TTC549 (cell line): ENCODE results near the gene CCDC107.
"Not testable (repeated sequence)": the region's sequence is repeated elsewhere in the genome, so short reads cannot be mapped to it uniquely, and the experiment has no call there.

ENCODE experiments used
- FAIRE-seq: peaks from 2 replicates; lab custom pipeline; 2012; peaks lifted over from hg19 to GRCh38; lab: Jason Lieb, UNC

Gene CCDC107

DNA sequence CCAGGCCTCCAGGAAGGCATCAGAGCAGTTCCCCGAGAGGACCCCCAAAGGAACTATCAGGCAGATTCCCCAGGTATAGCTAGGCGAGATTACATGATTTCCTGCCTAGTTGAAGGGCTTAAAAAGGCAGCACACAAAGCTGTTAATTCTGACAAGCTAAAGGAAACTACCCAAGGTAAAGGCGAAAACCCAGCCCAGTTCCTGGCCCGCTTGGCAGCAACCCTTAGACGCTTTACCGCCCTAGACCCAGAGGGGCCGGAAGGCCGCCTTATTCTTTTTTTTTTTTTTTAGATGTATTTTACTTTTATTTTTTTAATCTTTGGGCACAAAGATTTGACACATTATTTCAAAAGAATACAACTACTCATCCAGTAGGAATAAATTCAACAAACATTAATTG is 19.3 kb upstream of the CCDC107 start:
- not testable (repeated sequence) for FAIRE-seq

DNA sequence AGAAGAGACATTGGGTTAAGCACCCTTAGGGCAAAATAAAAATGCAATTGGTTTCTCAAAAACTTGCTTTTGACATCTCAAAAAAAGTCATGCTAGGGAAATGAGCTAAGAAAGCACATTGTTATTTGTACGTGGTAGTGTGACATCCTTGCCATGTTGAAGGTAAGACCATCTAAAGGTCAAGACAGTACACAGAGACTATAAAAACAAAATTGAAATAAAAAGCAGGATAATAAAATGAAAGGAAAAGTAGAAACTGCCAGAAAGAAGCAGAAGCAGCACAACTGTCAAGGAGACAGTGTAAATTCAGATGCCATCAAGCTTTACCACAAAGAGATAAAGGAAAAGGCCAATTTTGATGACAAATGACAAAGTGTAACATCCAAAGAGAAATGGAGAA is 18.9 kb upstream of the CCDC107 start:
- FAIRE-seq, result not testable (repeated sequence)

DNA sequence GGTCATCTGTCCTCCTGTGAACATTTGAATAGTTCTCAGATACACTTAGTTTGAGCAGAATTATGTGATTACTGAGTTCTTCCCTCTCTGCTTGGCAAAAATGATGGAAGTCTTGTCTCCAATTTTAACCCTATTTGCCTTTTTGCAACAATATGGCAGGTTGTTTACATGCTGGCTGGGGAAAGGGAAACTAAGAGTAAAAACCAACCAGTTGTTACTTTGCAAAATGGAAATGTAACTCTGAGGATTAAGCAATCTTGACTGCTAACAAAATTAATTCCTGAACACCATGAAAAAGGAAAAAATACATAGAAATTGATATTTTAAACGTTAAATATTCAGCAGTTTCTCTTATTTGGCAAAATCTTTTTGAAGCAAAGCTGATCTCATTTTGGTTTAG is 18.5 kb upstream of the CCDC107 start:
- FAIRE-seq, result no peak

DNA sequence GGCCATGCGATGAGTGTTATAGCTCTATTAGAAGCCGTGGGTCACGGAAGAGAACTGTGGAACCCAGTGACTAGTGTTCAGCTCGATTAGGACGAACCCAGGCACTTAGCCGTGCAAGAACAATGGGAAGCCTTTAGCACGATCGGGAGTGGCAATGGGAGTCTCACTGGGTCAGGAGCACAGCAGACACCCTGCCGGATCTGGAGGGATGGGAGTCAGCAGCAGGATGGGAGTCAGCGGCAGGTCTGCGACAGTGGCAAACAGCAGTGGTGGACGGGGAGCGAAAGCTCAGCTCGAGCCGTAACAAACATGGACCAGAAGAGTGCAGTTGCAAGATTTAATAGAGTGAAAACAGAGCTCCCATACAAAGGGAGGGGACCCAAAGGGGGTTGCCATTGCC is 17.7 kb upstream of the CCDC107 start:
- not testable (repeated sequence) for FAIRE-seq

DNA sequence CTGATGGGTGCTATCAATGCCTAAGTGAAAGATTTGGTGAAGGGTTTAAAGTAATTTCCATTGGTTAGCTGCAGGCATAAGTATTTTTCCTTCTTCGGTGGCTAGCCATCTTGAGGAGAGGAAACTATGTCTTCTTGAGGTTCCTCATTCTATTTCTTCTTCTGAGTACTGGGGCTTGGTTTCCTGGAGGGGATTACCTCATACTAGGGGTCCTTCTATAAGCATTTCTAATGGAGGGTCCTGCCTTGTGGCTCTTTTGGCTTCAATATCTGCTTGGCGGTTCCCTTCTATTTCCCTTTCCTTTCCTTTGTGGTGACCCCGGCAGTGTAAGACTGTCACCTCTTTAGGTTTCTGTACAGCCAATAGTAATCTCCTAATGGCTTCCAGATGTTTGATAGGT is 16.6 kb upstream of the CCDC107 start:
- not testable (repeated sequence) for FAIRE-seq

DNA sequence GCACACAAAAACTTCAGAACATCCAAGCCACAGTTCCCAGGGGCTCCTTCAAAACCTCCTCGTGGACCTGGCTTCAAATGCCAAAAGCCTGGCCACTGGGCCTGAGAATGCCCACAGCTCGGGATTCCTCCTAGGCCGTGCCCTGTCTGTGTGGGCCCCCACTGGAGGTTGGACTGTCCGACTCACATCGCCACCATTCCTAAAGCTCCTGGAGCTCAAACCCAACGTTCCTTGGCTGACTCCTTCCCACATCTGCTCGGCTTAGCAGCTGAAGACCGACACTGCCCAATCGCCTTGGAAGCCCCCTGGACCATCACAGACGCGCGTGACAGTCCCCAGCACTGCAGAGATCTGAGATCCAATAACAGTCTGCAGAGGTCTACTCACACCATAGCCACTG is 15.0 kb upstream of the CCDC107 start:
- FAIRE-seq, result no peak

DNA sequence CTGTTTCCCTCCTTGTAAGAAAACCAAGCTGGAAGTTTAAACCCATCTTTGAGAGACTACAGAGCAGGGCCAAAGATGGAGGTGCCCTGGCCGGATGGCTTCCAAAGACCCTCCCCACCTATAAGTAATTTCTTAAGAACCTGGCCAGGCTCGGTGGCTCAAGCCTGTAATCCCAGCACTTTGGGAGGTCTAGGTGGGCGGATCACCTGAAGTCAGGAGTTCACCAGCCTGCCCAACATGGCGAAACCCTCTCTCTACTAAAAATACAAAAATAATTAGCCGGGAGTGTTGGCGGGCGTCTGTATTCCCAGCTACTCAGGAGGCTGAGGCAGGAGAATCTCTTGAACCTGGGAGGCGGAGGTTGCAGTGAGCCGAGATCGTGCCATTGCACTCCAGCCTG is 12.4 kb upstream of the CCDC107 start:
- not testable (repeated sequence) for FAIRE-seq

DNA sequence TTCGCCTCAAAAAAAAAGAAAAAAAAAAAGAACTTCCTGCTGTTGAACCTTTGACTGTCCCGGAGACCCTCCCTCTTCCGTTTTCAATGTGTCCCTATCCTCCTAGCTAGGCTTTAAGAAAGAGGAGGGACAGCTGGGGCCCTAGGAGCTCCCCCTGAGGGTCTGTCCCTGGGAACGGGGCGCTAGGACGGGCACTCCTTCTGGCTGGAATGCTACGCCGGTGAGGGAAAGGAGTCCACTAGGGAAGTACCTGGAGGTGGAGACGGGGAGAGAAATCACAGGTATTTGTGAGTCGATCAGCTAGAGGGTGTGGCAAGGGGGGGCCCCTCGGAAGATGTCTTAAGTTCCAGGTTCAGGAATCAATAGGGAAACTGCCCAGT is 11.9 kb upstream of the CCDC107 start:
- FAIRE-seq, result no peak

DNA sequence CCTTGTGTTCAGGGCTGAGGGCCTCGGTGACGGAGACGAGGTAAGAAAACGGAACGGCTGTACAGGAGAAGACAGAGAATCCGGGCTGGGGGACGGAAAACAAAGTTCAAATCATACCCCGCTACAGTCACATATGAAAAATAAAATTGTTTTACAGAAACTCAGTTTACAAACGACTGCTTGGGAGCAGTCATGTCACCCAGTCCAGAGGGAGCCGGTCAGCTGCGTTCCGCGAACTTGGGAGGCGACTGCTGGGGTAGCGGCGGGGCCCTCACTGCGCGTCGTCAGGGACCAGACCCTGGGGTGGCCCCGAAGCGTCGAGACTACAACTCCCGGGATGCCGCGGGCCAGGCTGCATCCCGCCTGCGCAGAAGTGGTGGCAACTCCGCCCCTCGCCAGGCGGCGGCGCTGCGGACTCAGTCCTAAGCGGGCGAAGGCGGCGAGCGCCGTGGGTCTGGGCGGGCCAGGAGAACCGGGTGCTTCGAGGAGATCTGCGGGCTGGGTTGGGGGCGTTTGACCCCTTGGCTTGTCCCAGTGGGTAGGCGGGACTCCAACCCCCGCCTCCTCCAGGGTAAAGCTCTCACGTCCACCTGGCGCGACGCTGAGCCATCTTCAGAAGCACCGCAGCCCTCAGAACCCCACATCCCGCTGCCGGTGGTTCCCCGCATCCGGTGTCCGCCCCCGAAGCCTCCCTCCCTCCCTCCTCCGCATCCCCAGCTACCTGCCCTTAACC is 11.4 kb upstream of the CCDC107 start:
- no peak for FAIRE-seq

DNA sequence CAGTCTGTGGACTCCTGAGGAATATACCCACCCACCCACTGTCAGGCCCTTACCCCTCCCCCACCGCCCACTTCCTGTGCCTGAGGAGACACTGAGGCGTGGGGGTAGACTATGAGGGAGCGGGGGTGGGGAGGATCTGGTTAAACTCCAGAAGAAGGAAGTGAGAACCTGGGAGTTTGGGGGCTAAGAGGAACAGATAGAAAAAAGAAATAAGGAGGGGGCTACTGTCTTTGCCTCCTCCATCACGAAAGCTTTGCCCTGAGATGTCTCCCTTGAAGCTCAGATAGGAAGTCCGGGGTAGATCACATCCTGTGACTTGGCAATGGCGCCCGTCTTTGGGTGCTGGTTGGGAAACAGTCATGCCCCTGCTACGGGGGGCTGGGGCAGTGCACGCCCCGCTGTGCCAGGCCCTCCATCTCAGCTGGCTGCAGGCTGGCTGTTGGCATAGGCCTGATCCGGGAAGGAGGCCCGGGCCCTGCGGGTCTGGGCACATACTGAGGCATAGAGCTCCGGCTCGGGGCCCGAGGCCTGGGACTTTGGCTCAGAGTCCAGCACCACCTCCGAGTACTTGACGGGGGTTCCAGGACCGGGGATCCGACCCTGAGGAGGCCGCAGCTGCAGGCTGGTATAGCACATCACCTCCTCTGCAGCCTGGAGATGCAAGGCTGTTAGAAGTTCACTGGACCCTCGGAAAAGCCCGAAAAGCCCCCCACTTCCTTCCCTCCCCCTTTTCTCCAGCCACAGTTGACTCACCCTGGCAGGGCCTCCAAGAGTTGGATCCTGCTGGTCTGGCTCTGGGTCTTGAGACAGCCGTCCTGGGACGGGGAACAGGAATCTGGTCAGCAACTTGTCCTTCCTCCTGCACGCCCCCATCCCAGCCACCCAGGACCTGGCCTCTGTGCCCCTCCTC is 8.4 kb upstream of the CCDC107 start:
- no peak for FAIRE-seq

DNA sequence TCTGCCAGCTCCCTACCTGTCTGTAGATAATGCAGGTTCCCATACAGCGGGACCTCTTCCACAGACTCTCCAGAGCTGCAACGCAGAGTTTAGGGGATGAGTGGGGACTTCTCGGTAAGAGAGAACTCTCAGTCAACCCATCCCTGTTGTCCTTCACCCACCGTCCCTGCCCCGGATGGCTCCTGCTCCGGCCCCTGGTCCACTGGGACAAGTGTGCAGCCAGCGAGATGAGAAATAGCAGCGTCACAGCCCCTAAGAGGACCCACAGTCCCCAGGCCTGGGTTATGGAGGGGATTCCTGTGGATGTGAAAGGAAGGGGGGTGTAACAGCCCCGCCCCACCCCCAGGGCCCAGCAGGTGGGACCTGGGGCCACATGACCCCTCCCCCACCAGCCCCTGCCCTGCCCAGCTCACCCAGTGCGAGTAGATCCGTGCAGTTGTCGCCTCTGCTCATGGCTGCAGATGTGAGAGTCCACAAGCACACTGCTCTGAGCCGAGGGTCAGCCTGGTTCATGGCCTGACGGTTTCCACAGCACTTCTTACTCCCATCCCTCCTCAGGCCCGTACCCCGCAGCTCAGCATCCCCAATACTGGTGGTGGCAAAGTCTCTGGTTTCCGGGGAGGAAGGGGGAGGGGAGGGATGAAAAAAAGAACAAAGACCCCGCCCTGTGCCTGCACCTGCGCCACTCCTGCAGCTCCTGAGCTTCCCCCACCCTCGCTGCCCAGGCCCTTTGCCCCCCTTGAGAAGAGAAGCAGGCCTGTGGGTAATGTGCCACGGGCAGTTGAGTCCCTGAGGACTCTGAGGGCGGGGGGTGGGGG is 7.5 kb upstream of the CCDC107 start, which contains the start of gene SIT1:
SIT1 (minus strand) TSS at position 591 of the 818 bp plus-strand sequence; CDS start at position 513, 78 bp downstream.
- no peak for FAIRE-seq

DNA sequence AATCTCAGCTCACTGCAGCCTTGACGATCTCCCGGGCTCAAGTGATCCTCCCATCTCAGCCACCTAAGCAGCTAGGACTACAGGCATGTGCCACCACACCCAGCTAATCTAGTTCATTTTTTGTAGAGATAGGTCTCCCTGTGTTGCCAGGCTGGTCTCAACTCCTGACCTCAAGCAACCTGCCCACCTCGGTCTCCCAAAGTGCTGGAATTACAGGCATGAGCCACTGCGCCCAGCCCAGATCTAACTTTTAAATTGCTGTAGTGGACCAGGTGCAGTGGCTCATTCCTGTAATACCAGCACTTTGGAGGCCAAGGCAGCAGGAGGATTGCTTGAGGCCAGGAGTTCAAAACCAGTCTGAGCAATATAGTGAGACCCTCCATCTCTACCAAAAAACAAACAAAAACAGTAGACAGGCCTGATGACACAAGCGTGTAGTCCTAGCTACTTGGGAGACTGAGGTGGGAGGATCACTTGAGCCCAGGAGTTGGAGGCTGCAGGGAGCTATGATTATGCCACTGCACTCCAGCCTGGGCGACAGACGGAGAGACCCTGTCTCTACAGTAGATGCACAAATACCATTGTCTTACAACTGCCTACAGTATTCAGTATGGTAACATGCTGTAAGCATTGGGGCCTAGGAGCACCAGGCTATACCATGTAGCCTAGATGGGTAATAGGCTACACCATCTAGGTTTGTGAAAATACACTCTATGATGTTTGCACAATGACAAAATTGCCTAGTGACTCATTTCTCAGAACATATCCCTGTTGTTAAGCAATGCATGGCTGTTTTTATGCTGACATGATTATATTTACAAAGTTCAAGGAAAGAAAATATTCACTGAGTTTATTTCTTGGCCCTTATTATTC is 5.9 kb upstream of the CCDC107 start:
- no peak for FAIRE-seq

DNA sequence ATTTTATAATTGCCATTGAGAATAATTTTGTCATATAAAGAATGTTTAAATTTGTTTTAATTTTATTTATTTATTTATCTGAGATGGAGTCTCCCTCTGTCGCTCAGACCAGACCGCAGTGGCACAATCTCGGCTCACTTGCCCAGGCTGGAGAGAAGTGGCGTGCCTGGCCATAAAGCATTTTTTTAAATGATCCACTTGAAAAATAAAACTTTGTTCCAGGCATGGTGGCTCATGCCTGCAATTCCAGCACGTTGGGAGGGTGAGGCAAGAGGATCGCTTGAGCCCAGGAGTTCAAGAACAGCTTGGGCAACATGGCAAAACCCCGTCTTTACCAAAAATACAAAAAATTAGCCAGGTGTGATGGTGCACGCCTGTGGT is 5.3 kb upstream of the CCDC107 start:
- FAIRE-seq, result no peak

DNA sequence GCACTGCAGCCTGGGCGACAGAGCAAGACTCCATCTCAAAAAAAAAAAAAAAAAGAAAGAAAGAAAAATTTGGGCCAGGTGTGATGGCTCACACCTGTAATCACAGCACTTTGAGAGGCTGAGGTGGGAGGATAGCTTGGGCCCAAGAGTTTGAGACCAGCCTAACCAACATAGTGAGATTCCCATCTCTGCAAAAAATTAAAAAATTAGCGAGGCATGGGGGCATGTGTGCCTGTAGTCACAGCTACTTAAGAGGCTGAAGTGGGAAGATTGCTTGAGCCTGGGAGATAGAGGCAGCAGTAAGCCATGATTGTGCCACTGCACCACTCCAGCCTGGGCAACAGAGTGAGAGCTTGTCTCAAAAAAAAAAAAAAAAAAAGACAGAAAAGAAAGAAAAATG is 4.5 kb upstream of the CCDC107 start:
- FAIRE-seq, result no peak

DNA sequence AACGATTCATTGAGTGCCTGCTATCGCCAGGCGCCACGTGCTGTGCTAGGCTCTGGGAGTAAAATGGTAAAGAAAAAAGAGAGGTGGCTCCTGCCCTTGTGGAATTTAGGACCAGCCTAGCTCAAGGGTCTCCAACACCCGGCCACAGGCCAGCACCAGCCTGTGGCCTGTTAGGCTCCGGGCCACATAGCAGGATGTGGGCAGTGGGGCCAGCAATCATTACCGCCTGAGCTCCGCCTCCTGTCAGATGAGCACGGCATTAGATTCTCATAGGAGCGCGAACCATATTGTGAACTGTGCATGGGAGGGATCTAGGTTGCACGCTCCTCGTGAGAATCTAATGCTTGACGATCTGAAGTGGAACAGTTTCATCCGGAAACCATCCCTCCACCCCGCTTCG is 1.7 kb upstream of the CCDC107 start:
- no peak for FAIRE-seq

DNA sequence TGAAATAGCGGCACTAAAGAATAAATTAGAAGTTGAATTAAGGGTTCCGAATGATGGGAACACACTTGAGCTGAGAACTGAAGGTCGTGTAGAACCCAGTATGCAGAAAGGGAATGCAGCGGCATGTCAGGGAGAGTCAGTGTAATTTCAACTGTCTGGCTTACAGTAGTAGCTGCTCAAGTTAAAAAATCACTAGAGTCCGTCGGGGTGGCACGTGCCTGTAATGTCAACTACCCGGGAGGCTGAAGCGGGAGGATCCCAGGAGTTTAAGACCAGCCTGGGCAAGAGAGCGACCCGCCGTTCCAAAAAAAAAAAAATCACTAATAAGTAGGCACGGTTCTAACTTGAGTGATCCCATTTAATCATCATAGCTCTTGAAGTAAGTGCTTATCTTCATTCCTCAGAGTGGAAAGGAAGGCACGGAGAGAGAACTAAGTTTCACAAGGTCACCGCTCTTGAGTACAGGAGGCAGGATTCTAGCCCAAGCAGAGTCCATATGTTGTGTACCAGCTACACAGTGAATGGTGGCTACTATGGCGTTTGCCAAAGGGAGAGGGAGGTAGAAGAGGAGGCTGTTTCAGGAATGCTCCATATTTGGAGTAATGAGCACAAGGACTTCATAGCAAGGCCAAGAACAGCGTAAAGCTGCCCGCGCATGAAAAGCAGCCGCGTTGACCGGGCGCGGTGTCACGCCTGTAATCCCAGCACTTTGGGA is 1.1 kb upstream of the CCDC107 start:
- no peak for FAIRE-seq

DNA sequence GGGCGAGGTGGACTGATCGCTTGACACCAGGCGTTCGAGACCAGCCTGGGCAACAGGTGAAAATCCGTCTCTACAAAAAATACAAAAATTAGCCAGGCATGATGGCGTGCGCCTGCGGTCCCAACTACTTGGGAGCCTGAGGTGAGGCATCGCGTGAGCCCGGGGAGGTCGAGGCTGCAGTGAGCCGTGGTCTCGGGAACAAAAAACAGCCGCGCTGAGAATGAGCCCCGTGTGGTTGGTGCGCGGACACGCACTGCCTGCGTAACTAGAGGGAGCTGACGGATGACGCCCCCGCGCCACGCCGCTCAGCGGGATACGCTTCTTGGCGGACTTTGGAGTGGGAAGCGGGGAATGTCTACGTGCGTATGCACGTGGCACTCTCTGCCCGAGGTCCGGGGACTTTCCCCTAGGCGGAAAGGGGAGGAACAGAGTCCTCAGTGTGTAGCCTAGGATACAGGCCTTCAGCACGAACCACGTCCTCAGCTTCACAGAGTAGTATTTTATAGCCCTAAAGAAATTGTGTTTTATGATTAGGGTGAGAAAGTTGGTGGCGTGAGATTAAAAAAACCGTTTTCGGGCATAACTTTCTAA is 451 bp upstream of the CCDC107 start, which contains the start of gene RMRP:
RMRP (minus strand) TSS at position 474 of the 591 bp plus-strand sequence.
- FAIRE-seq, result peak; percentile 68

DNA sequence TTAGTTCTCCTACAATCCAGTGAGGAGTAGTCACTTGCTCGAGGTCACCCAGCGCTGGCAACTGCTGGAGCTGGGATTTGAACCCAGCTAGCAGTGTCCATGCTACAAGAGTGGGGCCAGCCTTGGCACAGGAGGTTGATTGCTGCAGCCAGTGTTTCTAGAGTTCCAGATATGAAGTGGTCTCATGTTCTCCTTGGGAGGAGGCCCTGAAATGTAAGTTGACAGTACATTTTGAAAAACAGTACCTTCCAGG is 802 bp downstream of the CCDC107 start:
- no peak for FAIRE-seq

DNA sequence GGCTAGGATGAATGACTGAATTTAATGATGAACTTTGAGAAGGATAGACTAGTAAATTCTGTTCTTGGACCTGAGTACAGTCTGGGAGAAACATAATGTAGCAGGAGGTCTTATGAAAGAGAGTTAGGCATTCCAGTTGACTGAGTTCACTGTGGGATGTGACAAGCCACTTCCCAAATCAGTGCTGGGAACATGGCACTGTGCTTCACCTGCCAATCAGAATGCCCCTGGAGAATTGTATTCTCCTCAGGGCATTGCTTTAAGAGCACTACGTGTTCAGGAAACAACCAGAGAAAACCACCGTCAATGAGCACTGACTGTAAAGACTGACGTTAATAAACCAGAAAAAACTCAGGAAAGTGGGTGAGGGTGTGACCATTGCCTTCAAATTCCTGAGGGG is 1.2 kb downstream of the CCDC107 start:
- FAIRE-seq, result no peak

DNA sequence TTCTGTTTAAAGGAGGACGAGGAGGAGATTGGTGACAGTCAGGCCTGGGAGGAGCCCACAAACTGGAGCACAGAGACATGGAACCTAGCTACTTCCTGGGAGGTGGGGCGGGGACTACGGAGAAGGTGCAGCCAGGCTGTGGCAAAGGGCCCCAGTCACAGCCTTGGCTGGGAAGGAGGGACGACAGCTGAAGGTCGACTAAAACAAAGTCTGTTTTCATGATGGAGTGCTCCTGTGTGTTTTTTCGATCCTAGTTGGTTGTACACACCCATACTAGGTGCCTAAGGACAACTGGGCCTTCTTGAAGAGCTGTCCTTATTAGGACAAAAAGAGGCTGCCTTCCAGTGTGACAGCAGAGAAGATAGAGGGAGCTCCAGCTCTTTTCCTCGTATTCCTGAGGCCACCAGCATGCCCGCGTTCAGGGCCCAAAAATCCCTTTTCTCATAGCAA is 2.9 kb downstream of the CCDC107 start:
- no peak for FAIRE-seq
